AG09319 (cell line): Measurements from ENCODE around the gene CACNB2.

Experiments
- DNase-seq: peaks from one replicate; pipeline ENCODE4 v3.0.0-alpha.2; 2010; ENCODE audit warnings: low read depth; ENCODE audit errors: extremely low read depth
- CTCF ChIP-seq: IDR thresholded peaks from 2 replicates; pipeline ENCODE4 v1.5.1; 2011; ENCODE audit warnings: low read depth, mild to moderate bottlenecking, inconsistent platforms, low read length, moderate library complexity

CACNB2 gene

GRCh38 chr10:18446205-18446604 is 306.0 kb downstream of the CACNB2 start:
- no peak for TF ChIP-seq CTCF
- DNase-seq = no peak

GRCh38 chr10:18449611-18450026 is 309.4 kb downstream of the CACNB2 start:
- DNase-seq = no peak
- TF ChIP-seq CTCF = no peak

- no peak for DNase-seq
- TF ChIP-seq CTCF = no peak
Measured at GRCh38 chr10:18450298-18450697, 310.1 kb downstream of the CACNB2 start.

GRCh38 chr10:18455086-18455884 is 315.1 kb downstream of the CACNB2 start:
- DNase-seq = no peak
- no peak for TF ChIP-seq CTCF

GRCh38 chr10:18456984-18457383 is 316.8 kb downstream of the CACNB2 start:
- no peak for DNase-seq
- TF ChIP-seq CTCF = no peak

GRCh38 chr10:18460032-18460431 is 319.8 kb downstream of the CACNB2 start:
- TF ChIP-seq CTCF = no peak
- no peak for DNase-seq

- DNase-seq = no peak
Measured at GRCh38 chr10:18463673-18464211, 323.5 kb downstream of the CACNB2 start.

More at GRCh38 chr10:18463673-18464211, 323.5 kb downstream of the CACNB2 start:
- TF ChIP-seq CTCF = no peak
